ENCODE data around the gene IFTAP. TPM values are rescaled to one million over a fixed set of nuclear protein-coding genes. Genes with fewer than 3 reads are reported as not detected.
A peak's percentile ranks its signal among the peaks of the same experiment; 100 is the strongest.
"Not testable (repeated sequence)": the region's sequence is repeated elsewhere in the genome, so short reads cannot be mapped to it uniquely, and the experiment has no call there.

The IFTAP gene, protein sequence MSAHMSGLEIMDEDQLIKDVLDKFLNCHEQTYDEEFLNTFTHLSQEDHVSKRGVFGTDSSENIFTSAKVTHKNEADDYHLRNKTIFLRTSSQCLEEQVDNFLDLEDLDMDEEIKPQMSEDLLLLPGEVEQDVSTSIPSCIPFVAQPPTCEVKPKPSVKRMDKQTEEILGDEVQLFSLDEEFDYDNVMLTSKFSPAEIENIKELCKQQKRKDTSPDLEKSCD
- total RNA-seq (2014; rRNA removed; shearing (Covaris generic); ENCODE audit: low replicate concordance): 45.1 and 47.5 TPM in 2 replicates

DNA sequence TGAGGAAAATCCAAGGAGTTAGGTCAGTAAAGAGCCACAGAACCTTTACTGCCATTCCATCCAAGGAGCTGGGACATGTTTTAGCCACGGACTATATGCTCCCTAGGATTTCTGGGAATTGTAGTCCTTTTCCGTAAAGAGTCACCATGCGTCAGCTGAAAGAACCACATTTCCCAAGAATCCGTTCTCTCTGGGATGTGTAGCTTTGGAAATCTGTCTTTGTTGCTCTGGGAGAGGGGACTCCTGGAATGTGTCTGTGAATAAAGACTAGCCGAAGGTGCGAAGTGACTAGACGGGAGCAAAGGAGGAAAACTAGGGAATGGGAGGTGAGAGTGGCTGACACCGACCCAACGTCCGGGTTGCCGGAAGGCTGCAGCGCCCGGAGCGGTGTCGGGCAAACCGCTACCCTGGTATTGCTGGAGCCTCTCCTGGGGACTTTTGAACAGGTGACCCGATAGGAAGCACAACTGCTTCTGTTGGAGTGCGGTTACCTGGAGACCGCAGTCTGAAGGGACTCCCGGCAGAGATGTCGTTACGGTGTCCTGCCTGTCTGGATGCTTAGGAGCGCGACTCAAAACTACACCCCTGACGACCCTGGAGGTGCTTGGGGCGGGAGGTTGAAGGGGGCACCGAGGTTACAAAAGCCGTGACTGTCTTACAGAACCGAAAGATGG is at the start of gene IFTAP:
Gene IFTAP (plus strand): TSS at position 187 of the 674 bp plus-strand sequence. CDS start 15,602 bp downstream, outside the sequence.
- in situ Hi-C loops (cut with HindIII; ENCODE audit: low pct_unique_long_range_greater_than_20kb, low sequenced_read_pairs): no loop called here
- DNase-seq (ENCODE audit: low read depth): peak; percentile 87

DNA sequence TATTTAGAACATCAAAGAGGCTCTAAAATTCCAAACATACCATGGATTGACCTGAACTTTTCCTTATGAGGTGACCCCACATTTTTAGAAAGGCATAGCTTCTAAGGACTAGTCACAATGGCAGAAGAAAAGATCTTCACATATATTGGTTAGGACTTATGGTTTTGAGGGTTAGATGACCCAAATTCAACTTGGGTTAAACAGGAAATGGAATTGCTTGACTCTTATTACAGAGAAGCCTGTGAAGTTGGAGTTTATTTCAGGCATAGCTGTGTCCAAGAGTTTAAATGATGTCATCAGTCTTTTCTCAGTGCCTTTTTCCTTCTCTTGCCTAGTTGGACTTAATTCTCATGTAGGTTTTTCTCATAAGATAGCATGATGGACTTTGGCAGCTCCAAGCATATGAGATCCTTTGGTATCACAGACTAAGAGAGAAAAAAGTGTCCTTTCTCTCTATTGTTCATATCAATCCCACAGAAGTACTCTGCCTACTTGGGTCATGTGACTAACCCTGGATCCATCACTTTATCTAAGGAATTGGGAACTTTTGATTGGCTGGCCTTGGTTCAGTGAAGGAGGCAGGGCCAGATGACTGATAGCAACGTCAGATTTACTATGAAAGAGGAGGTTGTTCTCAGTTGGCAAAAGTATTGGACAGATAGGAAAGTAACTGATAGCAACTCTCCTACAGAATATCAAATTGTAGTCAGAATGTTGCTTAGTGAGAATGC is 43.8 kb upstream of the IFTAP start:
- DNase-seq (ENCODE audit: low read depth): no peak

DNA sequence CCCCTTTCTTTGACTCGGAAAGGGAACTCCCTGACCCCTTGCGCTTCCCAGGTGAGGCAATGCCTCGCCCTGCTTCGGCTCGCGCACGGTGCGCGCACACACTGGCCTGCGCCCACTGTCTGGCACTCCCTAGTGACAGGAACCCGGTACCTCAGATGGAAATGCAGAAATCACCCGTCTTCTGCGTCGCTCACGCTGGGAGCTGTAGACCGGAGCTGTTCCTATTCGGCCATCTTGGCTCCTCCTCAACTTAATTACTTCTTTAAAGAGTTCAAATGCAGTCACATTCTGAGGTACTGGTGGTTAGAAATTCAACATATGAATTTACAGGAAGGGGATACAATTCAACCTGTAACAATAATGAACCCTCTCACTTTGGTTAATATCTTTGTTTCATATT is 36.9 kb upstream of the IFTAP start:
- DNase-seq (ENCODE audit: low read depth); in situ Hi-C loops (cut with HindIII; ENCODE audit: low pct_unique_long_range_greater_than_20kb, low sequenced_read_pairs): not testable (repeated sequence)

More for the DNA sequence above, 43.8 kb upstream of the IFTAP start:
- in situ Hi-C loops (cut with HindIII; ENCODE audit: low pct_unique_long_range_greater_than_20kb, low sequenced_read_pairs): no loop called here

DNA sequence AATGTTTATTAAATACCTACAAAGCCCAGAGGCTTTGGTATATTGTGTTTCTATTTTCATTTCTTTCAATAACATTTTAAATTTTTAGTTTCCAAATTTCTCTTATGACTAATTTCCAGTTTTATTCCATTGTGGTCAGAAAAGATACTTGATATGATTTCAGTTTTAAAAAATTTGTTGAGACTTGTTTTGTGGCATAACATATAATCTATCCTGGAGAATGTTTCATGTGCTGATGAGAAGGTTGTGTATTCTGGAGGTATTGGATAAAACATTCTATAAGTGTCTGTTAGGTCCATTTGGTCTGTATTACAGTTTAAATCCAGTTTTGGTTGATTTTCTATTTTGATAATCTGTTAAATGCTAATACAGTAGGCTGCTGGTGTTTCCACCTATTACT is 36.3 kb upstream of the IFTAP start:
- in situ Hi-C loops (cut with HindIII; ENCODE audit: low pct_unique_long_range_greater_than_20kb, low sequenced_read_pairs): no loop called here
- DNase-seq (ENCODE audit: low read depth): no peak

DNA sequence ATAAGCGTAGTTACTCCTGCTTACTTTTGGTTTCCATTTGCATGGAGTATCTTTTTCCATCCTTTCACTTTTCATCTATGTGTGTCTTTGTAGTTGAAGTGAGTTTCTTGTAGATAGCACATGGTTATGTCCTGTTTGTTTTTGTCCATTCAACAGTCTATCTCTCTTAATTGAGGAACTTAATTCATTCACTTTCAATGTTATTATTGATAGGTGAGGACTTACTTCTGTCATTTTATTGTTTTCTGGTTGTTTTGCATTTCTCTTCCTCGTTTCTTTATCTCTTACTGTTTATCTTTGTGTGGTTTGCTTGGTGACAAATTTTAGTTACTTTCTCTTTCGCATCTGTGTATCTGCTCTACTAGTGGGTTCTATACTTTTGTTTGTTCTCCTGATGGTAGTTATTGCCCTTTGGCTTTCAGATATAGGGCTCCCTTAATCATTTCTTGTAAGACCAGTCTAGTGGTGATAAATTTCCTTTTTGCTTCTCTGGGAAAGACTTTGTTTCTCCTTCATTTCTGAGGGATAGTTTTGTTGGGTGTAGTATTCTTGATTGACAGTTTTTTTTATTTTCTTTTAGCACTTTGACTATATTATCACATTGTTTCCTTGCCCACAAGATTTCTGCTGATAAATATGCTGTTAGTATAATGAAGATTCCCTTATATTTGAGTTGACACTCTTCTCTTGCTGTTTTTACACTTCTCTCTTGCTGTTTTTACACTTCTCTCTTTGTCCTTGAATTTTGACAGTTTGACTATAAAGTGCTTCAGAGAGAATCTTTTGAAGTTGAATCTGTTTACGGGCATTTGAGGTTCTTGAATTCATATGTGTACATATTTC is 35.5 kb upstream of the IFTAP start:
- in situ Hi-C loops (cut with HindIII; ENCODE audit: low pct_unique_long_range_greater_than_20kb, low sequenced_read_pairs): no loop called here

DNA sequence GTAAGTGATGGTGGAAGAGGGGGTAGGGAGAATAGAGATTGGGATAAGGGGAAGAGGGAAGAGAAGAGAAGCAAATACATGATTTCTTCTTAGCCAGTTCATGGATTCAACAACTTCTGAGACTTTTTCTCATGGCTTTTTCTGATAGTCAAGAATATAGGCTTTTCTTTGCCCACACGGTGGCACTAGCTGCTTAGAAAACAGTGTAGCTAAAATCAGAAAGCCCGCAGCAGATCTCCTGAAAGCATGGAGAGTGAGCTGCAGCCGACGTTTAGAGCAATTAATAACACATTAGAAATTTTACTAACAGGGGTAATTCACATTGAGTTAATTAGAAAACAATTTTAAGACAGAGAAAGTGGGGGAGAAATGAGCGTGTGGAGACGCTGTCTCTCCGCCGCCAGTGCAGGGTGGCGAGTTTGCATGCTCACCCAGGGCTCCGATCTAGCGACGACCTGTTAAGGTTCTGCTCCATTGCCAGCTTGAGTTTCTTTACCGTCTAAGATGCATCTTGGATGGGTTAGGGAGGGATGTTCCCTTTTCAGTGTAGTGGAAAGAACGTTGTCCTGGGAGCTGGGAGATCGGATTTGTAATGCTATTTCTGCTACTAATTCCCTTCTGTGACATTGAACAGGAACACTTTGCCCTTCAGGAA is 29.8 kb upstream of the IFTAP start:
- DNase-seq (ENCODE audit: low read depth): peak; percentile 18
- in situ Hi-C loops (cut with HindIII; ENCODE audit: low pct_unique_long_range_greater_than_20kb, low sequenced_read_pairs): no loop called here

More for the DNA sequence above, 35.5 kb upstream of the IFTAP start:
- DNase-seq (ENCODE audit: low read depth): no peak

DNA sequence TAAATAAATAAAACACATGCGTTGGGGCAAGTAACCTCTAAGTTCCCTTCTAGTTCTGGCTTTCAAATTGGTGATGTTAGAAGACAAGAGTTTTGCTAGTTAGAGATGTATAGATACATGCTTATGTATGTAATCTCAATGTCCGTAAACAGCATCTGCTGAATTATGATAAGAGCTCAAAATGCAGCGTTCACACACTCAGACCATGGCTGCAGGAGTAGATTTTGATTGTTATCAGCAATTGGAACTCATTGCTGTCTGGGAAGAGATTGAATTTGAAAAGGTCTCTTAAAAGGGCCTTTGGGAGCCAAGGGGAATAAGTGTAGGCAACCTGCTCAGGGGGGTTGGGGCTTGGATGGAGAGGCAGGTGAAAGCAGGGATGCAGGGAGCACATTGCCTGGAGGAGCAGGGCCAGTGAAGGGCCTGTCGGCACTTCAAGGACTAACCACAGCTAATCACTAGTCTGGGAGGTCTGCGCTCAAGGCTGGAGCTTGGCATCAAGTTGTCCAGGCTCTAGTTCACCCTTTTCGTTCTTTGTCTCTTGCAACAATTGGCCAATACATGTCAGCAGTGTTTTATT is 29.2 kb upstream of the IFTAP start:
- no peak for DNase-seq (ENCODE audit: low read depth)
- in situ Hi-C loops (cut with HindIII; ENCODE audit: low pct_unique_long_range_greater_than_20kb, low sequenced_read_pairs): no loop called here

DNA sequence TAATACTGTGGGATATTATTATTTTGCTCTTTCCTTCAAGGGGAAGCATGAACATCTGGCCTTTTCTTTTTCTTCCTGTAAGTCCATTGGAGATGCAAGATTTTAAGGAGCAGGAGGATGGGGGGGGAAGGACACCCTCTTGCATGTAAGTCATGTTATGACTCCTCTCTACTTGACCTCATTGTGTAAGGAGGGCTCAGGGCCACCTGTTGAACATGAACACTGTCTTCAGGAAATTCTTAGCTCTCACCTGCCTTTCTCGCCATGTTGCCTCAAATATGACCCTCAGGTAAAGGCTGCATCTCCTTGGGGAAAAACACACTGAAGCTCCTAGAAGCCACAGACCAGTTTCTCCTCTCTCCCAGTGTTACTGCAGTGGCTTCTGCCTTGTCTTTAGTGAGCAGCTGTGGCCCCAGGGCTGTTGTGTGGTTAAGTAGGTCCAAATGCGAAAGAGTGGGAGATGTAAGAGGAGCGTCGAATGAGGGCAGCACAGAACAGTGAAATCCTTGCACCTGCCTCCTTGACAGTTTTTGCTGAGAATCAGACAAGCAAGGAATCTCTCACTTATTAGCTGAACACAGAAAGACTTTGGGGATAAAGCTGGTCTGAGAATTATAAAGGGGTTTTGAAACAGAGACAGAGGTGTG is 27.8 kb upstream of the IFTAP start:
- no peak for DNase-seq (ENCODE audit: low read depth)
- in situ Hi-C loops (cut with HindIII; ENCODE audit: low pct_unique_long_range_greater_than_20kb, low sequenced_read_pairs): no loop called here

DNA sequence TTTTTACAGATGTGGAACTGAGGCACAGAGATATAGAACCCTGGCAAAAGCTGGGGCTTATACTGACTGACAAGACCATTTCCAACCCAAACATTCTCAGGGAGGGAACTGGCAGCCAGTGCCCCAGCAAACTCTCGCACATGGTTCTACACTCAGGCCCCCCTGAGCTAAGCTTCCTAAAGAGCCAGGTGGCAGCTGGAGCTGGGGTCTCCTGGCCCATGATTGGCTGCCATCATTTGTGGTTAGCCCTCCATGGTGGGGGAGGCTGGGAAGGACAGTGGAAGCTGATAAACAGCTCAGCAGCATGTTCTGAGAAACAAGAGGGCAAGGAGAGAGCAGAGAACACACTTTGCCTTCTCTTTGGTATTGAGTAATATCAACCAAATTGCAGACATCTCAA is 26.6 kb upstream of the IFTAP start, which contains the start of gene RAG1:
Gene RAG1 (plus strand): TSS at position 314 of the 400 bp plus-strand sequence. CDS start 5,298 bp downstream, outside the sequence.
- in situ Hi-C loops (cut with HindIII; ENCODE audit: low pct_unique_long_range_greater_than_20kb, low sequenced_read_pairs): no loop called here

DNA sequence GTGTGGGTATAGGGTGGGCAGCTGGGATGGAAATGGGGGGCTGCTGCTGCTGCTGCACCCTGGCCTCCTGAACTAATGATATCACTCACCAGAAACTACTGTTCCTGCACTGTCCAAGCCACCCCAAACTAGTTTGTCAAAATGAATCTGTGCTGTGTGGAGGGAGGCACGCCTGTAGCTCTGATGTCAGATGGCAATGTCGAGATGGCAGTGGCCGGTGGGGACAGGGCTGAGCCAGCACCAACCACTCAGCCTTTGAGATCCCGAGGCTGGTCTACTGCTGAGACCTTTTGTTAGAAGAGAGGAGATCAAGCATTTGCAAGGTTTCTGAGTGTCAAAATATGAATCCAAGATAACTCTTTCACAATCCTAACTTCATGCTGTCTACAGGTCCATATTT is 25.2 kb upstream of the IFTAP start:
- in situ Hi-C loops (cut with HindIII; ENCODE audit: low pct_unique_long_range_greater_than_20kb, low sequenced_read_pairs): no loop called here
- DNase-seq (ENCODE audit: low read depth): no peak

More for the DNA sequence above, 26.6 kb upstream of the IFTAP start, which contains the start of gene RAG1:
- no peak for DNase-seq (ENCODE audit: low read depth)

DNA sequence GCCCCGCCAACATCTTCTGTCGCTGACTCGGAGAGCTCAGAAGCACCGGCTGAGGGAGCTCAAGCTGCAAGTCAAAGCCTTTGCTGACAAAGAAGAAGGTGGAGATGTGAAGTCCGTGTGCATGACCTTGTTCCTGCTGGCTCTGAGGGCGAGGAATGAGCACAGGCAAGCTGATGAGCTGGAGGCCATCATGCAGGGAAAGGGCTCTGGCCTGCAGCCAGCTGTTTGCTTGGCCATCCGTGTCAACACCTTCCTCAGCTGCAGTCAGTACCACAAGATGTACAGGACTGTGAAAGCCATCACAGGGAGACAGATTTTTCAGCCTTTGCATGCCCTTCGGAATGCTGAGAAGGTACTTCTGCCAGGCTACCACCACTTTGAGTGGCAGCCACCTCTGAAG is 19.8 kb upstream of the IFTAP start:
- peak; percentile 5 for DNase-seq (ENCODE audit: low read depth)
- in situ Hi-C loops (cut with HindIII; ENCODE audit: low pct_unique_long_range_greater_than_20kb, low sequenced_read_pairs): no loop called here

DNA sequence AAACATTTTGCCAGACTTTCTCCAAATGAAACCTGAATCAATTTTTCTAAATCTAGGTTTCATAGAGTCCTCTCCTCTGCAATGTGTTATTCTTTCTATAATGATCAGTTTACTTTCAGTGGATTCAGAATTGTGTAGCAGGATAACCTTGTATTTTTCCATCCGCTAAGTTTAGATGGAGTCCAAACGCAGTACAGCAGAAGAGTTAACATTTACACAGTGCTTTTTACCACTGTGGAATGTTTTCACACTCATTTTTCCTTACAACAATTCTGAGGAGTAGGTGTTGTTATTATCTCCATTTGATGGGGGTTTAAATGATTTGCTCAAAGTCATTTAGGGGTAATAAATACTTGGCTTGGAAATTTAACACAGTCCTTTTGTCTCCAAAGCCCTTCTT is 16.9 kb upstream of the IFTAP start:
- in situ Hi-C loops (cut with HindIII; ENCODE audit: low pct_unique_long_range_greater_than_20kb, low sequenced_read_pairs): no loop called here
- DNase-seq (ENCODE audit: low read depth): no peak

DNA sequence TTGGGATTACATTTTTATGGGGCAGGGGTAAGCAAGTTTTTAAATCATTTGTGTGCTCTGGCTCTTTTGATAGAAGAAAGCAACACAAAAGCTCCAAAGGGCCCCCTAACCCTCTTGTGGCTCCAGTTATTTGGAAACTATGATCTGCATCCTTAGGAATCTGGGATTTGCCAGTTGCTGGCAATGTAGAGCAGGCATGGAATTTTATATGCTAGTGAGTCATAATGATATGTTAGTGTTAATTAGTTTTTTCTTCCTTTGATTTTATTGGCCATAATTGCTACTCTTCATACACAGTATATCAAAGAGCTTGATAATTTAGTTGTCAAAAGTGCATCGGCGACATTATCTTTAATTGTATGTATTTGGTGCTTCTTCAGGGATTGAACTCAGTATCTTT is 16.4 kb upstream of the IFTAP start:
- in situ Hi-C loops (cut with HindIII; ENCODE audit: low pct_unique_long_range_greater_than_20kb, low sequenced_read_pairs): no loop called here
- no peak for DNase-seq (ENCODE audit: low read depth)

DNA sequence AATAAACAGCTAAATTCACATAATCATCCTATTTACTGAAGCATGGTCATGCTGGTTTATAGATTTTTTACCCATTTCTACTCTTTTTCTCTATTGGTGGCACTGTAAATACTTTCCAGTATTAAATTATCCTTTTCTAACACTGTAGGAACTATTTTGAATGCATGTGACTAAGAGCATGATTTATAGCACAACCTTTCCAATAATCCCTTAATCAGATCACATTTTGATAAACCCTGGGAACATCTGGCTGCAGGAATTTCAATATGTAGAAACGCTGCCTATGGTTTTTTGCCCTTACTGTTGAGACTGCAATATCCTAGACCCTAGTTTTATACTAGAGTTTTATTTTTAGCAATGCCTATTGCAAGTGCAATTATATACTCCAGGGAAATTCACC is 15.8 kb upstream of the IFTAP start:
- no peak for DNase-seq (ENCODE audit: low read depth)
- in situ Hi-C loops (cut with HindIII; ENCODE audit: low pct_unique_long_range_greater_than_20kb, low sequenced_read_pairs): no loop called here

DNA sequence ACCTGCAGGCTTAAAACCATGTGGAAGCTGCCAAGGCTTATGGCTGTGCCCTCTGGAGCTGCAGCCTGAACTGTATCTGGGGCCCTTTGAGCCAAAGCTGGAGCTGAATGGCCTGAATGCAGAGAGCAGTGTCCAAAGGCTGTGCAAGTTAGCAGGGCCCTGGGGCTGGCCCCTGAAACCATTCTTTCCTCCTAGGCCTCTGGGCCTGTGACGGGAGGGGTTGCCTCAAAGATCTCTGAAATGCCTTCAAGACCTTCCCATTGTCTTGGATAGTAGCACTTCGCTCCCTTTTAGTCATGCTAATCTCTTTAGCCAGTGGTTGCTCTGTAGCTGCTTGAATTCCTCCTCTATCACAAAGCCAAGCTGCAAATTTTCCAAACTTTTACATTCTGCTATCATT is 12.8 kb upstream of the IFTAP start:
- in situ Hi-C loops (cut with HindIII; ENCODE audit: low pct_unique_long_range_greater_than_20kb, low sequenced_read_pairs): no loop called here
- DNase-seq (ENCODE audit: low read depth): no peak

DNA sequence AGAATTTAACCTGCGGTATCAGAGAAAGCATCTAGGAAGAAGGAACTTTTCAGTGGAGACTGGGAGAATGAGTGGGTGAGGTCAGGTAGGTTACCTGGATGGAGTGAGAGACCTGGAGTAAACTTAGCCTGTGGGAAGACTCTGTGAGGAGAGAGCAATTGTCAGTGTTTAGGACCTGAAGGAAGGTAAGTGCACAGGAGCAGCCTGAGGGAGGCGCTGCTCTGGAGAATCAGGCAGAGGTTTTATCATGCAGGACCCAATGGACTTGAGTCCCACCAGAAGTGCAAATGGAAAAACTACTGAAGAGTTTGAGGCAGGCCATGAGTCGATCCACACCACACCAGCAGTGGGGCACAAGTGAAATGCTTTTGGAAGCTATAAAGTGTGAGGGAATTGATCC is 10.6 kb upstream of the IFTAP start:
- in situ Hi-C loops (cut with HindIII; ENCODE audit: low pct_unique_long_range_greater_than_20kb, low sequenced_read_pairs): no loop called here
- DNase-seq (ENCODE audit: low read depth): no peak

DNA sequence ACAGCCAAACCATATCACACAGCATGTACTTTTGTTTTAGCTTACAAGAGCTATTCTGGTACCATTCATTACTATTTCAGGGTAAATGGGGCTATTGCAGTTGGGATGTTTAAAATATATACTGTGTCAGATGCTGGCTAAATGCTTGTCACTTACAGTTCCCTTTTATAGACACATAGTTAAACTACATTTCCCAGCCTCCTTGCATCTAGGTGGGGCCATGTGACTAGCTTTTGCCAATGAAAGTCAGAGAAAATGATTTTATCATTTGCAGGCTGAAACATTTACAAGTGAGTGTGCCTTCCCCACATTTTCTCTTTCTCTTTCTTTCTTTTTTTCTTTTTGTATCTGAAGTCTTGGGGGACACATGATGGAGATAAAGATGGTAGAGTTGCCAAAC is 7.8 kb upstream of the IFTAP start:
- DNase-seq (ENCODE audit: low read depth): no peak
- in situ Hi-C loops (cut with HindIII; ENCODE audit: low pct_unique_long_range_greater_than_20kb, low sequenced_read_pairs): no loop called here
